ES-I3 (cell line): ENCODE measurements around the gene IFT122.
"Not testable (repeated sequence)": the region's sequence is repeated elsewhere in the genome, so short reads cannot be mapped to it uniquely, and the experiment has no call there.

Experiments
- H3K36me3 ChIP-seq: 2 replicates; pipeline ENCODE4 v1.6.1; 2013; ENCODE audit warnings: mild to moderate bottlenecking, low read length, control low read depth, moderate library complexity; ENCODE audit not compliant: insufficient read depth
- H3K4me1 ChIP-seq: 2 replicates; pipeline ENCODE4 v1.6.1; 2013; ENCODE audit warnings: mild to moderate bottlenecking, control low read depth, low read length; ENCODE audit not compliant: insufficient read depth
- H3K9ac ChIP-seq: 2 replicates; pipeline ENCODE4 v1.6.1; 2013; ENCODE audit warnings: low read depth, mild to moderate bottlenecking, low read length, moderate library complexity
- H3K9me3 ChIP-seq: 2 replicates; pipeline ENCODE4 v1.6.1; 2013; ENCODE audit warnings: mild to moderate bottlenecking, low read length, moderate library complexity; ENCODE audit not compliant: control insufficient read depth, insufficient read depth

IFT122 gene

GRCh38 chr3:129495006-129495639 lies 55.1 kb downstream of the IFT122 start:
- H3K4me1 ChIP-seq: peaks cover 18% of the 10 kb centered on the region
- H3K9me3 ChIP-seq, H3K9ac ChIP-seq, H3K36me3 ChIP-seq: not testable (repeated sequence)

- not testable (repeated sequence) for H3K36me3 ChIP-seq, H3K9me3 ChIP-seq, H3K9ac ChIP-seq
- H3K4me1 ChIP-seq: peaks cover 12% of the 10 kb centered on the region
Measured at GRCh38 chr3:129497876-129498275, 57.9 kb downstream of the IFT122 start.

- H3K9me3 ChIP-seq, H3K9ac ChIP-seq, H3K36me3 ChIP-seq: not testable (repeated sequence)
- peaks cover 12% of the 10 kb centered on the region for H3K4me1 ChIP-seq
Measured at GRCh38 chr3:129498603-129499488, 58.8 kb downstream of the IFT122 start.

- H3K9ac ChIP-seq, H3K9me3 ChIP-seq, H3K36me3 ChIP-seq, H3K4me1 ChIP-seq: not testable (repeated sequence)
Measured at GRCh38 chr3:129499604-129500333, 59.7 kb downstream of the IFT122 start.

- H3K36me3 ChIP-seq: no peaks in the 10 kb centered on the region; the same call in 1 of the 2 replicates
- H3K9ac ChIP-seq: no peak overlapping the region
- H3K4me1 ChIP-seq: peaks cover 5% of the 10 kb centered on the region
- H3K9me3 ChIP-seq: no peaks in the 10 kb centered on the region
Measured at GRCh38 chr3:129500334-129500658, 60.3 kb downstream of the IFT122 start.

- Histone ChIP-seq H3K9me3 (no peaks in the 10 kb centered on the region), H3K36me3 (no peaks in the 10 kb centered on the region; the same call in 1 of the 2 replicates), H3K9ac (no peak overlapping the region), H3K4me1 (no peaks in the 10 kb centered on the region)
Measured at GRCh38 chr3:129501630-129502029, 61.6 kb downstream of the IFT122 start.

- Histone ChIP-seq H3K36me3 (no peaks in the 10 kb centered on the region; the same call in 1 of the 2 replicates), H3K9ac (no peak overlapping the region), H3K9me3 (no peaks in the 10 kb centered on the region), H3K4me1 (no peaks in the 10 kb centered on the region)
Measured at GRCh38 chr3:129502641-129503408, 62.8 kb downstream of the IFT122 start.

GRCh38 chr3:129503471-129504291 lies 63.7 kb downstream of the IFT122 start:
- H3K9ac ChIP-seq: no peak overlapping the region
- H3K36me3 ChIP-seq: no peaks in the 10 kb centered on the region; the same call in 1 of the 2 replicates
- H3K9me3 ChIP-seq: no peaks in the 10 kb centered on the region
- no peaks in the 10 kb centered on the region for H3K4me1 ChIP-seq

- Histone ChIP-seq H3K4me1 (no peaks in the 10 kb centered on the region), H3K36me3 (peaks cover 2% of the 10 kb centered on the region; the same call in 1 of the 2 replicates), H3K9me3 (no peaks in the 10 kb centered on the region), H3K9ac (no peak overlapping the region)
Measured at GRCh38 chr3:129504471-129505100, 64.6 kb downstream of the IFT122 start.

GRCh38 chr3:129505341-129505740 lies 65.3 kb downstream of the IFT122 start:
- H3K9ac ChIP-seq: no peak overlapping the region
- peaks cover 2% of the 10 kb centered on the region; the same call in 1 of the 2 replicates for H3K36me3 ChIP-seq
- no peaks in the 10 kb centered on the region for H3K4me1 ChIP-seq
- no peaks in the 10 kb centered on the region for H3K9me3 ChIP-seq

GRCh38 chr3:129506231-129506742 lies 66.3 kb downstream of the IFT122 start:
- Histone ChIP-seq H3K36me3 (peaks cover 2% of the 10 kb centered on the region; the same call in 1 of the 2 replicates), H3K9ac (no peak overlapping the region), H3K9me3 (no peaks in the 10 kb centered on the region), H3K4me1 (no peaks in the 10 kb centered on the region)

GRCh38 chr3:129507181-129507831 lies 67.3 kb downstream of the IFT122 start:
- H3K4me1 ChIP-seq: no peaks in the 10 kb centered on the region
- H3K9me3 ChIP-seq: no peaks in the 10 kb centered on the region
- no peak overlapping the region for H3K9ac ChIP-seq
- H3K36me3 ChIP-seq: peaks cover 2% of the 10 kb centered on the region; the same call in 1 of the 2 replicates
